Spleen (tissue), 7 donors: Measurements from ENCODE around the gene MCC.

Experiments used
- POLR2A ChIP-seq, 3 donors: fragments of 450-650 bp; IDR thresholded peaks; one replicate each; pipeline ENCODE4 v1.5.1; 2017; ENCODE audit warnings: antibody characterized with exemption in 3 of 3, mild to moderate bottlenecking in 1 of 3
- POLR2AphosphoS5 ChIP-seq, 3 donors: sonication (generic); formaldehyde crosslinking; IDR thresholded peaks; one replicate each; pipeline ENCODE4 v1.5.1; 2017; ENCODE audit warnings: antibody characterized with exemption in 3 of 3
- TF ChIP-seq, protein P1 (sequence below), 11 experiments: fragments of 200-600 bp in 7 of 11; fragments of 450-650 bp in 4 of 11; sonication (generic) in 4 of 11; IDR thresholded peaks in 8 of 11; conservative IDR thresholded peaks in 3 of 11; 1 replicate in 7 of 11; 2 replicates in 4 of 11; pipeline versions ENCODE4 v1.4.0 to v1.8.0; 2016 to 2021; ENCODE audit warnings: antibody characterized with exemption in 11 of 11, inconsistent platforms in 4 of 11, mild to moderate bottlenecking in 1 of 11
- donor health status: DM: no; HTN: no; CAD: no; lungs with moderate emphysema.
- donor health status: DM: no; HTN: no; CAD: no.
- donor health status: DM: no; HTN: no; CAD: no.

DNA sequence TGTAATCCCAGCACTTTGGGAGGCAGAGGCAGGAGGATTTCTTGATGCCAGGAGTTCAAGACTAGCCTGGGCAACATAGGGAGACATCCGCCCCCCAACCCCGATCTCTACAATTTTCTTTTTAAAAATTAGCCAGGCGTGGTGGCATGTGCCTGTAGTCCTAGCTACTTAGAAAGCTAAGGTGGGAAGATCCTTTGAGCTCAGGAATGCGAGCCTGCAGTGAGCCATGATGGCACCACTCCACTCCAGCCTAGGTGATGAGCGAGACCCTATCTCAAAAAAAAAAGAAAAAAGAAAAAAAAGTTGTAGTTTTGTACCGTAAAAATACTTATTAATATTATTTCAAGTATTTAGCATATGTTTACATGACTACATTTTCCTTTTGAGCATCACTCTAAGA lies 82.7 kb downstream of the MCC start:
- TF ChIP-seq, protein P1, sequence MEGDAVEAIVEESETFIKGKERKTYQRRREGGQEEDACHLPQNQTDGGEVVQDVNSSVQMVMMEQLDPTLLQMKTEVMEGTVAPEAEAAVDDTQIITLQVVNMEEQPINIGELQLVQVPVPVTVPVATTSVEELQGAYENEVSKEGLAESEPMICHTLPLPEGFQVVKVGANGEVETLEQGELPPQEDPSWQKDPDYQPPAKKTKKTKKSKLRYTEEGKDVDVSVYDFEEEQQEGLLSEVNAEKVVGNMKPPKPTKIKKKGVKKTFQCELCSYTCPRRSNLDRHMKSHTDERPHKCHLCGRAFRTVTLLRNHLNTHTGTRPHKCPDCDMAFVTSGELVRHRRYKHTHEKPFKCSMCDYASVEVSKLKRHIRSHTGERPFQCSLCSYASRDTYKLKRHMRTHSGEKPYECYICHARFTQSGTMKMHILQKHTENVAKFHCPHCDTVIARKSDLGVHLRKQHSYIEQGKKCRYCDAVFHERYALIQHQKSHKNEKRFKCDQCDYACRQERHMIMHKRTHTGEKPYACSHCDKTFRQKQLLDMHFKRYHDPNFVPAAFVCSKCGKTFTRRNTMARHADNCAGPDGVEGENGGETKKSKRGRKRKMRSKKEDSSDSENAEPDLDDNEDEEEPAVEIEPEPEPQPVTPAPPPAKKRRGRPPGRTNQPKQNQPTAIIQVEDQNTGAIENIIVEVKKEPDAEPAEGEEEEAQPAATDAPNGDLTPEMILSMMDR (IDR thresholded peaks at IDR 0.05 in 8 of 11, conservative IDR thresholded peaks at IDR 0.05 in 3 of 11), result no peak
- TF ChIP-seq POLR2A (IDR thresholded peaks at IDR 0.05) (no peak), POLR2AphosphoS5 (IDR thresholded peaks at IDR 0.05) (no peak)
